Measurements from ENCODE around the gene TTC28.

Gene TTC28

GRCh38 chr22:27993774-27994350, 685.8 kb downstream of the TTC28 start:
- no peak for DNase-seq

- DNase-seq: no peak
Measured at GRCh38 chr22:27993201-27993635, 686.4 kb downstream of the TTC28 start.

- no peak for DNase-seq
Measured at GRCh38 chr22:27992294-27993165, 687.1 kb downstream of the TTC28 start.

GRCh38 chr22:27991586-27992293, 687.9 kb downstream of the TTC28 start:
- no peak for DNase-seq

- no peak for DNase-seq
Measured at GRCh38 chr22:27990879-27991278, 688.8 kb downstream of the TTC28 start.

GRCh38 chr22:27990451-27990840, 689.2 kb downstream of the TTC28 start:
- DNase-seq: no peak

GRCh38 chr22:27989758-27990450, 689.7 kb downstream of the TTC28 start:
- no peak for DNase-seq

- no peak for DNase-seq
Measured at GRCh38 chr22:27988704-27989103, 690.9 kb downstream of the TTC28 start.

GRCh38 chr22:27987557-27987956, 692.1 kb downstream of the TTC28 start:
- peak; percentile 64 for DNase-seq

- DNase-seq: no peak
Measured at GRCh38 chr22:27986937-27987336, 692.7 kb downstream of the TTC28 start.

- no peak for DNase-seq
Measured at GRCh38 chr22:27986459-27986858, 693.2 kb downstream of the TTC28 start.

- DNase-seq: no peak
Measured at GRCh38 chr22:27985323-27986275, 694.0 kb downstream of the TTC28 start.

- no peak for DNase-seq
Measured at GRCh38 chr22:27984723-27985122, 694.9 kb downstream of the TTC28 start.

GRCh38 chr22:27984001-27984695, 695.5 kb downstream of the TTC28 start:
- DNase-seq: no peak

GRCh38 chr22:27983361-27983791, 696.3 kb downstream of the TTC28 start:
- DNase-seq: no peak

GRCh38 chr22:27982630-27983180, 696.9 kb downstream of the TTC28 start:
- DNase-seq: no peak

- DNase-seq: no peak
Measured at GRCh38 chr22:27982106-27982505, 697.5 kb downstream of the TTC28 start.

- DNase-seq: no peak
Measured at GRCh38 chr22:27980424-27981148, 699.1 kb downstream of the TTC28 start.

GRCh38 chr22:27978802-27979201, 700.8 kb downstream of the TTC28 start:
- no peak for DNase-seq

GRCh38 chr22:27978317-27978716, 701.3 kb downstream of the TTC28 start:
- no peak for DNase-seq
